ENCODE measurements around the gene TMEM52B.

DNA sequence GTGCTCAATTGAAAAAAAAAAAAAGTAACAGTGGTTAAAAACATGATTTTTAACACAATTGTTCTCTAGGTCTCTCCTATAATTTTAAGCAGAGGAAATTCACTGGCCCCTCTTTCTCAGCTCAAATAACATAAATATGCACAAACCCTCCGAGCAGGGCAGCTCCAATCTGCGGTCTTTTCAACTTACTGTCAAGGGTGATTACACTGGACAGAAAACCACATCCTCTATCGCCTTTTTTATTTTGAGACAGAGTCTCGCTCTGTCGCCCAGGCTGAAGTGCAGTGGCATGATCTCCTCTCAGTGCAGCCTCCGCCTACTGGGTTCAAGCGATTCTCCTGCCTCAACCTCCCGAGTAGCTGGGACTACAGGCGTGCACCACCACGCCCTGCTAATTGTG is 17.4 kb downstream of the TMEM52B start:
- TF ChIP-seq POLR2AphosphoS5 (IDR thresholded peaks at IDR 0.05; ENCODE audit: insufficient read depth in 1 of 2, low read depth in 1 of 2) = no peak
- TF ChIP-seq, protein P1, sequence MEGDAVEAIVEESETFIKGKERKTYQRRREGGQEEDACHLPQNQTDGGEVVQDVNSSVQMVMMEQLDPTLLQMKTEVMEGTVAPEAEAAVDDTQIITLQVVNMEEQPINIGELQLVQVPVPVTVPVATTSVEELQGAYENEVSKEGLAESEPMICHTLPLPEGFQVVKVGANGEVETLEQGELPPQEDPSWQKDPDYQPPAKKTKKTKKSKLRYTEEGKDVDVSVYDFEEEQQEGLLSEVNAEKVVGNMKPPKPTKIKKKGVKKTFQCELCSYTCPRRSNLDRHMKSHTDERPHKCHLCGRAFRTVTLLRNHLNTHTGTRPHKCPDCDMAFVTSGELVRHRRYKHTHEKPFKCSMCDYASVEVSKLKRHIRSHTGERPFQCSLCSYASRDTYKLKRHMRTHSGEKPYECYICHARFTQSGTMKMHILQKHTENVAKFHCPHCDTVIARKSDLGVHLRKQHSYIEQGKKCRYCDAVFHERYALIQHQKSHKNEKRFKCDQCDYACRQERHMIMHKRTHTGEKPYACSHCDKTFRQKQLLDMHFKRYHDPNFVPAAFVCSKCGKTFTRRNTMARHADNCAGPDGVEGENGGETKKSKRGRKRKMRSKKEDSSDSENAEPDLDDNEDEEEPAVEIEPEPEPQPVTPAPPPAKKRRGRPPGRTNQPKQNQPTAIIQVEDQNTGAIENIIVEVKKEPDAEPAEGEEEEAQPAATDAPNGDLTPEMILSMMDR (IDR thresholded peaks at IDR 0.05) = no peak
- TF ChIP-seq POLR2A (IDR thresholded peaks at IDR 0.05) = no peak
